NCI-H128 (cell line): ENCODE data around the gene AKAP7.

Experiments used
- DNase-seq: peaks from one replicate; lab custom pipeline; 2025; ENCODE audit not compliant: unreplicated experiment; lab: John Stamatoyannopoulos, UW

AKAP7 gene

GRCh38 chr6:131132360-131132759 is 2.9 kb upstream of the AKAP7 start:
- no peak for DNase-seq

- DNase-seq, result no peak
Measured at GRCh38 chr6:131134220-131134979, 867 bp upstream of the AKAP7 start.

DNA sequence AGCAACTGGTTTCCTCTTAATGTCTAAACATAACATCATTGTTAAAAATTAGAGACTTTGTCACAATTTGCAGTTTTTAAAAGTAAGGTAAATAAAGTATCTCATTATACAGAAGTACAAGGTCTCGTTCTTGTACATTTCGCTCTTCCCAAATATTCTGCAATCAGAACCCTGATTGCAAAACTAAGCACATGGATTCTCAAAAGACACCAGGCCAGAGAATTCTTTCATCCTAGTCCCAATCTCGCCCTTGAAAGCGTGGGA is 355 bp upstream of the AKAP7 start:
- DNase-seq, result no peak

- DNase-seq, result no peak
Measured at GRCh38 chr6:131136021-131136786, 937 bp downstream of the AKAP7 start.

GRCh38 chr6:131139599-131139998 is 4.3 kb downstream of the AKAP7 start:
- no peak for DNase-seq

GRCh38 chr6:131143319-131143718 is 8.1 kb downstream of the AKAP7 start:
- DNase-seq, result no peak

- DNase-seq, result no peak
Measured at GRCh38 chr6:131146865-131147264, 11.6 kb downstream of the AKAP7 start.

- DNase-seq, result no peak
Measured at GRCh38 chr6:131156411-131156810, 21.1 kb downstream of the AKAP7 start.

DNA sequence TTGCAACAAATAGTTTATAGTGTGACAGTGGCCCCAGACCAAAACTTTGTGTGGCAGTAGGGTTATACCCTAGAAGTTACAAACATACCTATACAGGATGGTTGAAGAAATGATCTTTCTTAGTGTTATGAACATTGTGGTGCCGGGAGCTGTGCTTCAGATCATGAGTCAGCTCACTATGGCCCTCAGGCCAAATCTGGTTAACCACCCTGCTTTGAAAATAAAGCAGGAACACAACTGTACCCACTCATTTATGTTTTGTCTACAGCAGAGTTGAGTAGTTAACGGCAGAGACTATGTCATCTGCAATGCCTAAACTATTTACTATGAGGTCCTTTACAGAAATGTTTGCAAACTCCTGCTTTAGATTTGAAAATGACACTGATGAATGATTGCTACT is 24.3 kb downstream of the AKAP7 start:
- DNase-seq, result no peak

DNA sequence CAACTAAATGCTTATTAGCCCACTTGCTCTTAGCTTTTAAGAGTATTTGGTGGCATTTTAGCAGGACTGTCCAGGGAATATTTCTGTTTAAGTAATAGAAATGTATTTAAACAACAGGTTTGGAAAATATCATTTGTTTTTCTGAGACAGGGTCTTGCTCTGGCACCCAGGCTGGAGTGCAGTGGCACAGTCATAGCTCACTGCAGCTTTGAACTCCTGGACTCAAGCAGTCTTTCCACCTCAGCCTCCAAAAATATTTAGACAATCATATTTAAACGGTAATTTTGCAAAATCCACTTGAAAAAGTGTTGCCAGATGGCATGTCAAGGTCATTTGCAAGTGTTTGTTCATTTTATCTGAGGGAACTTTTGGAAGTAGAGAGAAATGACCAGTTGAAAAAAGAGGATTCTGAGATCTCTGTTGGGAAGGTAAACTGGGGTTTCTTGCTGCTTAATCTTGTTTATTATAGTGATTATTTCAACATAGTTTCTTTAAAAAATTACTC is 25.0 kb downstream of the AKAP7 start:
- DNase-seq, result no peak

DNA sequence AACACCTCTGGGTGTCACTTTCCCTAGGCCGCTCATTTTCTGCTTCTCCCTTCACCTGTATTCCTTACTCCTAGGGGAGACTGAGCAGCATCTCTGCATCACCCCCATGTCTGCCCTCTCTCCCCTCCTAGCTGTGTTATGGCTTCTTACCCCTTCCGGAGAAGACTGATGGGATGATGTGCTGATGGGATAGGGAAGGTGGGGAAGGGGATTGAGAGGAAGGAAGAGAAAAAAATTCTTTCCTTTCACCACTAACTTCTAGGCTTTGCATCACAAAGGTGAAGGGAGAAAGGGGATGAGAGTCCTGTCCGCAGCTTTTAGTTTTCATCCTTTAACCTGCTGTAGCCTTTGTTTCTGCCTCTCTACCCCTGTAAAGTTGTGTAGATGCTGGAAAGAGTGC is 26.7 kb downstream of the AKAP7 start:
- DNase-seq, result no peak

DNA sequence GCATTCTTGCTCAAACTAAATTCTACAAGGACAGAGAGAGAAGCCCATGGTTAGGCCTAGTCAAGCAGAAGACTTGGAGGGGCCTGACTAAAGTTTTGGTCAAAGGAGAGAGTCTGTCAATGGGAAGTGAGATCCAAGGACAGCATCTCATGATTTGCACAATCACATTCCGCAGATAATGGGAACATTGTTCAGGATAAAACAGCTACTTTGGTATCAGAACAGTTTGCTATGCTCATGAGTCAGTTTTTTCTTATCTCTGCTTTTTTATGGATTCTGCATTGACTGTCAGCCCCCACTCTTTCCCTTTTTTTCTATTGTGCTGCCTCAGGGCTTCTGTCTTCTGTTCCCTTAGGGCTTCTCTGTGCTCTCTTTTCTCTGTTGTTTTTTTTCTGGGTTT is 28.6 kb downstream of the AKAP7 start:
- no peak for DNase-seq

GRCh38 chr6:131164506-131164905 is 29.2 kb downstream of the AKAP7 start:
- no peak for DNase-seq

DNA sequence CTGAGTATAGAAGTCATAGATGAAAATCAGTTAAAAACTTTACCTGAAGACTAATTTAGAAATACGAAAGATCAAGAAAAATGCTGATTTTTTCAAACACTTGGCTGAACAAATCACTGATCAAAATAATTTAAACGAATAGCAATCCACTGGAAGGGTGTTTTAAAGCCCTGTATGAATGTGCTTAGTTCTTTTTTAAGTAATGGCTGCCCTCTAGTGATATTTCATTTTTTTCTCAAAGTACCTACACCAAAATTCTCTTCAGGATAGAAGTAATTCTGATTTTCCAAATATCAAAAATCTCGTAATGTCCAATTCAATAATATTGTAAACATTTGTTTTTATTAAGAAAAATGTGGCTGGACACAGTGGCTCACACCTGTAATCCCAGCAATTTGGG is 32.5 kb downstream of the AKAP7 start:
- DNase-seq, result no peak

DNA sequence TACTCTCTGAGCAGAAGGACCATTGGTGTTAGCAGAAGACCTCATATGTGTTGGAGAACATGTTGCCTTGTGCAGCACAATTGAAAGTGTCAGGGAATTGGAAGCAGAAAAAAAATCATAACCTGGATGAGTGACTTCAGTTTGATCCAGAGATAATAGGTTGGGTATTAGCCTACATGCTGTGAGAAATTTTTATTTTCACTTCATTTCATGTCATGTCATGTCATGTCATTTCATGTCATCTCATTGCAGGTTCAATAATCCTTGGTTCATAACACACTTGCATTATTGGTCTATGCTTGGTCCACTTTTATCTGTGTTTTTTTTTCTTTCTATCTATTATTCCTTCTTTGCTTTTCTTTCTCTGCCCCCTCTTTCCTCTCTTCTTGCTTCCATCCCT is 34.3 kb downstream of the AKAP7 start:
- DNase-seq, result no peak

GRCh38 chr6:131172222-131172621 is 37.0 kb downstream of the AKAP7 start:
- DNase-seq, result no peak

GRCh38 chr6:131173680-131174079 is 38.4 kb downstream of the AKAP7 start:
- no peak for DNase-seq

GRCh38 chr6:131175564-131175963 is 40.3 kb downstream of the AKAP7 start:
- no peak for DNase-seq

DNA sequence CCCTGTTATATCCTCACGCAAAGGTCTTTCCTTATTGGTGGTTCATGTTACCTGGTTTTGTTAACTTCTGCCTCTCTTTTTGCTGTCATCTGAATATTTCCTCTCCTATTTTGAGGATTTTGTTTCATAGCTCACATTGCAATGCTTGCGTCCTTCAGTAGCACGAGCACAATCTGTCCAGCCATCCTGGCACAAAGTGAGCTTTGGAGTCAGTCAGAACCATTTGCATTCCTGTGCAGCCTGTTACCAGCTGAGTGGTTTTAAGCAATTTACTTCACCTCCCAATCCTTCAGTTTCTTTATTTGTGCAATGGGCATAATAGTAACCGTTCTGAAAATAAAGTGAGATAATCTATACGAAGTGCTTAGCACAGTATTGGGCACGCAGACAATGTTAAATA is 42.7 kb downstream of the AKAP7 start:
- no peak for DNase-seq

DNA sequence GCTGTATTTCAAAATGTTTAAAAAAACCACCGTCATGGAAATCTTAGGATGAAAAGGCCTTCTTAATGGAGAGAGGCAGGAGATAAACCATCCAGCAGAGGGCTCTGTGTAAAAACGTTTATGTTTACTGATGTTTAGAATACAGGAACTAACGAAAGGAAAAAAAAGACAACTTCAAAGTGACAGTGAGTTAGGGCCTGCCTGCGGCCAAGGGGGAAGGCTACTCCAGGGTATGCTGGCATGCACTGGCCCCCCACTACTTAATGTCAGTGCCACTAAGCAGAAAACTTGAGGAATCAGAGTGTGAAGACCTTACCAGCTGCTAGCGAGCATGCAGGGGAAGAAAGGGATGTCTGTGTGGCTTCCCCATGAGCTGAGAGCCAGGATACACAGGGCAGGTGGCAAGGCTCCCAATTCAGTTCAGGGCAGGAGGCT is 47.7 kb downstream of the AKAP7 start:
- no peak for DNase-seq

GRCh38 chr6:131183427-131184095 is 48.3 kb downstream of the AKAP7 start:
- no peak for DNase-seq

DNA sequence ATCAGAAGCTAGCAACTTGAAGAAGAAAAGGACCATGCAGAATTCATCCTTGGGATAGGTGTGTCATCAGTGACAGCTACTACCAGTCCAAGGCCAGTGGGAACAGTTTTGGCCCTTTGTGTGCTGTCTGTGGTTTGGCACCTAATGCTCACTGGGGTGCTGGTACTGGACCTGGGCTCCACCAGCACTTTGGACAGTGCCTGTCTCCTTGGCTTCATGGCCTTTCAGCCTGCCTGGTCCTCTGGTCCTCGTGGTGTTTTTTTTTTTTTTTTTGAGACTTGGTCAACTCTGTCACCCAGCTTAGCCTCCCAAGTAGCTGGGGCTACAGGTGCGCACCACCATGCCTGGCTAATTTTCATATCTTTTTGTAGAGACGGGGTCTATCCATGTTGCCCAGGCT is 56.3 kb downstream of the AKAP7 start:
- DNase-seq, result no peak
